Activated effector memory CD4-positive, alpha-beta T cell treated with Interleukin-2 at 50 U/mL for 16 hours (primary cell): Measurements from ENCODE around the gene QARS1.

Experiments used
- DNase-seq: peaks from one replicate; pipeline ENCODE4 v3.0.0-alpha.2; 2020

QARS1 gene

GRCh38 chr3:49120096-49120437, 15.5 kb upstream of the QARS1 start:
- DNase-seq, result no peak

GRCh38 chr3:49119439-49119838, 14.9 kb upstream of the QARS1 start:
- no peak for DNase-seq

GRCh38 chr3:49119036-49119435, 14.5 kb upstream of the QARS1 start:
- DNase-seq, result no peak

- DNase-seq, result no peak
Measured at GRCh38 chr3:49112262-49112661, 7.7 kb upstream of the QARS1 start.

- no peak for DNase-seq
Measured at GRCh38 chr3:49111347-49111746, 6.8 kb upstream of the QARS1 start.

GRCh38 chr3:49110780-49111179, 6.2 kb upstream of the QARS1 start:
- no peak for DNase-seq

- no peak for DNase-seq
Measured at GRCh38 chr3:49108346-49108745, 3.8 kb upstream of the QARS1 start.

- no peak for DNase-seq
Measured at GRCh38 chr3:49104052-49104426, 518 bp downstream of the QARS1 start.

GRCh38 chr3:49100046-49100615, 4.4 kb downstream of the QARS1 start:
- DNase-seq, result no peak

GRCh38 chr3:49098910-49099630, 5.5 kb downstream of the QARS1 start:
- DNase-seq, result no peak

GRCh38 chr3:49098429-49098828, 6.1 kb downstream of the QARS1 start:
- DNase-seq, result no peak

- DNase-seq, result peak; percentile 92
Measured at GRCh38 chr3:49093853-49094767, 10.4 kb downstream of the QARS1 start, which contains the start of gene QRICH1. Gene QRICH1 (minus strand): TSS chr3:49094071. CDS start chr3:49077017, 17,054 bp downstream.

- peak; percentile 77 for DNase-seq
Measured at GRCh38 chr3:49092938-49093852, 11.4 kb downstream of the QARS1 start.

- no peak for DNase-seq
Measured at GRCh38 chr3:49081429-49081828, 23.1 kb downstream of the QARS1 start.

- no peak for DNase-seq
Measured at GRCh38 chr3:49079270-49079669, 25.3 kb downstream of the QARS1 start.

GRCh38 chr3:49076646-49077045, 27.9 kb downstream of the QARS1 start:
- DNase-seq, result no peak

- DNase-seq, result no peak
Measured at GRCh38 chr3:49076116-49076515, 28.4 kb downstream of the QARS1 start.

GRCh38 chr3:49058011-49058410, 46.5 kb downstream of the QARS1 start:
- no peak for DNase-seq

- no peak for DNase-seq
Measured at GRCh38 chr3:49057268-49057667, 47.3 kb downstream of the QARS1 start.

- DNase-seq, result no peak
Measured at GRCh38 chr3:49054344-49054862, 50.2 kb downstream of the QARS1 start.

GRCh38 chr3:49053543-49053942, 51.0 kb downstream of the QARS1 start:
- no peak for DNase-seq
